ENCODE results near the gene SLC9A8. TPM values are rescaled to one million over a fixed set of nuclear protein-coding genes. Genes with fewer than 3 reads are reported as not detected.
"Not testable (repeated sequence)": the region's sequence is repeated elsewhere in the genome, so short reads cannot be mapped to it uniquely, and the experiment has no call there.

SLC9A8 gene
- total and polyA plus RNA-seq, 4 donors, result 7.8 to 21.1 (median 14.4) TPM

DNA sequence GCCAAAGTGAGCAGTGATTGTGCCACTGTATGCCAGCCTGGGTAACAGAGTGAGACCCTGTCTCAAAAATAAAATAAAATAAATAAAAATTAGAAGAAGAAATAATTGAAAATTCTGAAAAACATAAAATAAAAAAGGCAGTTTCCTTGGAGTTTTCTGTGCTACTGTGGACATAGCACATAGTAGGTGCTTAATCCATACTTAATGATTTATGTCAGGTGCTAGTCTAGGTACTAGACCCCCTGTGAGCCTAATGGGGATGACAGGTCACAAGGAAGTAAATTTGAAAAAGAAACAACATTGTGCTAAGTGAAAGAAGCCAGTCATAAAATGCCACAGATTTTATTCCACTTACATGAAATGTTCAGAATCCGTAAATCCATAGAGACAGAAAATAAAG lies 9.2 kb upstream of the SLC9A8 start:
- Histone ChIP-seq H3K4me1 (ENCODE audit: control insufficient read depth in 5 of 5, insufficient read depth in 5 of 5, low read length in 5 of 5) (no peaks in the 10 kb centered on the region), H3K9me3 (ENCODE audit: control insufficient read depth in 4 of 4, insufficient read depth in 3 of 4, low read length in 3 of 4) (peaks cover 0 to 2% (median 0%) of the 10 kb centered on the region in 4 donors), H3K27ac (ENCODE audit: low read depth in 1 of 2, low read length in 1 of 2) (no peak overlapping the region), H3K27me3 (ENCODE audit: control insufficient read depth in 3 of 3, insufficient read depth in 3 of 3, low read length in 2 of 3) (no peaks in the 10 kb centered on the region), H3K9ac (ENCODE audit: insufficient read depth in 1 of 2, low read length in 2 of 2) (no peak overlapping the region), H3K36me3 (ENCODE audit: control insufficient read depth in 4 of 4, insufficient read depth in 4 of 4, low read length in 4 of 4) (no peaks in the 10 kb centered on the region), H3K4me3 (no peak overlapping the region)
- ATAC-seq (ENCODE audit: insufficient read depth, low FRiP score), result no peak
- WGBS, 2 donors, result 84 to 94% methylated on average over 1 of the region's 1 CpG
- no peak for DNase-seq
- TF ChIP-seq, protein P1, sequence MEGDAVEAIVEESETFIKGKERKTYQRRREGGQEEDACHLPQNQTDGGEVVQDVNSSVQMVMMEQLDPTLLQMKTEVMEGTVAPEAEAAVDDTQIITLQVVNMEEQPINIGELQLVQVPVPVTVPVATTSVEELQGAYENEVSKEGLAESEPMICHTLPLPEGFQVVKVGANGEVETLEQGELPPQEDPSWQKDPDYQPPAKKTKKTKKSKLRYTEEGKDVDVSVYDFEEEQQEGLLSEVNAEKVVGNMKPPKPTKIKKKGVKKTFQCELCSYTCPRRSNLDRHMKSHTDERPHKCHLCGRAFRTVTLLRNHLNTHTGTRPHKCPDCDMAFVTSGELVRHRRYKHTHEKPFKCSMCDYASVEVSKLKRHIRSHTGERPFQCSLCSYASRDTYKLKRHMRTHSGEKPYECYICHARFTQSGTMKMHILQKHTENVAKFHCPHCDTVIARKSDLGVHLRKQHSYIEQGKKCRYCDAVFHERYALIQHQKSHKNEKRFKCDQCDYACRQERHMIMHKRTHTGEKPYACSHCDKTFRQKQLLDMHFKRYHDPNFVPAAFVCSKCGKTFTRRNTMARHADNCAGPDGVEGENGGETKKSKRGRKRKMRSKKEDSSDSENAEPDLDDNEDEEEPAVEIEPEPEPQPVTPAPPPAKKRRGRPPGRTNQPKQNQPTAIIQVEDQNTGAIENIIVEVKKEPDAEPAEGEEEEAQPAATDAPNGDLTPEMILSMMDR (IDR thresholded peaks at IDR 0.05; ENCODE audit: control extremely low read depth, extremely low read depth), result no peak

DNA sequence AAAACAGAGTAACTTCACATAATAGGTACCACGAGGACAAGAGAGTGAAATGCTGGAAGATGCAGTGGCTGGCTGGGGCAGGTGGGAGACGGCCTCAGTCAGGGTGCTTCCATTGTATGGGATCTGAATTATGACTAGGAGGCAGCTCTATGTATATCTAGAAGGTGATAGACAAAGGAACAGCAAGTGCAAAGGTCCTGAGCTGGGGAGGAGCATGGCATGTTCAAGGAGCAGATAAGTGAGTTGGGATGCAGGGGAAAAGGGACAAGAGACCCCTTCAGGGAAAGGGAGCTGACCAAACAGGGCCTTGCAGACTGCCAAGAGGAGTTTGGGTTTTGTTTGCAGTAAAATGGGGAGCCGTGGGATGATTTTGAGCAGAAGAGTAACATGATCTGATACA lies 8.3 kb upstream of the SLC9A8 start:
- Histone ChIP-seq H3K9me3 (ENCODE audit: control insufficient read depth in 4 of 4, insufficient read depth in 3 of 4, low read length in 3 of 4) (peaks cover 0 to 2% (median 0%) of the 10 kb centered on the region in 4 donors), H3K4me1 (ENCODE audit: control insufficient read depth in 5 of 5, insufficient read depth in 5 of 5, low read length in 5 of 5) (no peaks in the 10 kb centered on the region), H3K9ac (ENCODE audit: insufficient read depth in 1 of 2, low read length in 2 of 2) (no peak overlapping the region), H3K27me3 (ENCODE audit: control insufficient read depth in 3 of 3, insufficient read depth in 3 of 3, low read length in 2 of 3) (no peaks in the 10 kb centered on the region), H3K36me3 (ENCODE audit: control insufficient read depth in 4 of 4, insufficient read depth in 4 of 4, low read length in 4 of 4) (no peaks in the 10 kb centered on the region), H3K4me3 (no peak overlapping the region), H3K27ac (ENCODE audit: low read depth in 1 of 2, low read length in 1 of 2) (no peak overlapping the region)
- TF ChIP-seq, protein P1 (IDR thresholded peaks at IDR 0.05; ENCODE audit: control extremely low read depth, extremely low read depth), result no peak
- no peak for DNase-seq
- ATAC-seq (ENCODE audit: insufficient read depth, low FRiP score), result no peak
- 84 to 91% methylated on average over 3 of the region's 3 CpGs for WGBS, 2 donors

DNA sequence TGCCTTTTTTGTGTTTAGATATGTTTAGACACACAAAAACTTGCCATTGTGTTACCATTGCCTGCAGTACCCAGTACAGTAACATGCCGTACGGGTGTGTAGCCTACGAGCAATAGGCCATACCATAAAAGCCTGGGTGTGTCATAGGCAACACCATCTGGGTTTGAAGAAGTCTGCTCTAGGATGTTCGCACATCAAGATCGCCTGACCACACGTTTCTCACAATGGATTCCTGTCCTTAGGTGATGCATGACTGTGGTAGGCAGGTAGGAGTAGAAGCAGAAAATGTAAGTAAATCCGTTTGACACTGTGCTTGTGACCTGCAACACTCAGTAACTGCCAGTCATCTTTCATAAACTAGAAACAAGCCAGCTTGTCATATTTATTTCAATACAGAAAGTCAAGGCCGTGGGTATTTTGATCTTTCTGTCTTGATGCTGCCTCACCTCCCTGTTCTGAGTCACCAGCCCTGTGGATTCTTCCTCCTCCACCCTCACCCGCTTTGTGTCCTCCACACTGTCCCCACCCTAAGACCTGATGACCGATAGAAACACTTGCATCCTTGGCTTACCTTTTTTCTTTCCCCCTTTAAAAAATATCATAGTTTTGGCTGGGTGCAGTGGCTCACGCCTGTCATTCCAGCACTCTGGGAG lies 7.3 kb upstream of the SLC9A8 start:
- not testable (repeated sequence) for H3K27me3 ChIP-seq (ENCODE audit: control insufficient read depth in 3 of 3, insufficient read depth in 3 of 3, low read length in 2 of 3); H3K4me1 ChIP-seq (ENCODE audit: control insufficient read depth in 5 of 5, insufficient read depth in 5 of 5, low read length in 5 of 5); ATAC-seq (ENCODE audit: insufficient read depth, low FRiP score)

DNA sequence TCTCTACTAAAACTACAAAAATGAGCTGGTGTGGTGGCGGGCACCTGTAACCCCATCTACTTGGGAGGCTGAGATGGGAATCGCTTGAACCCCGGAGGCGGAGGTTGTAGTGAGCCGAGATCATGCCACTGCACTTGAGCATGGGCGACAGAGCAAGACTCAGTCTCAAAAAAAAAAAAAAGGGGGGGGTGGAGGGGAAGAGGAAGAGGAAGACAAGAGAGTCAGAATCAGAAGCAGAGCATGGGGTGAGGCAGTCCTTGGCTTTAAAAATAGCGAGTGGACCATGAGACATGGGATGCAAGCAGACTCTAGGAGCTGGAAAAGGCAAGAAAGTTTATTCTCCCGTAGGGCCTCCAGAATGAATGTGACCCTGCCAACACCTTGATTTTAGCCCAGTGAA lies 3.9 kb upstream of the SLC9A8 start:
- WGBS, 2 donors, result 87 to 88% methylated on average over 8 of the region's 8 CpGs
- TF ChIP-seq, protein P1 (IDR thresholded peaks at IDR 0.05; ENCODE audit: control extremely low read depth, extremely low read depth), result no peak

More for the DNA sequence above, 7.3 kb upstream of the SLC9A8 start:
- H3K9ac ChIP-seq (ENCODE audit: insufficient read depth in 1 of 2, low read length in 2 of 2); H3K36me3 ChIP-seq (ENCODE audit: control insufficient read depth in 4 of 4, insufficient read depth in 4 of 4, low read length in 4 of 4); H3K4me3 ChIP-seq; H3K9me3 ChIP-seq (ENCODE audit: control insufficient read depth in 4 of 4, insufficient read depth in 3 of 4, low read length in 3 of 4); H3K27ac ChIP-seq (ENCODE audit: low read depth in 1 of 2, low read length in 1 of 2); DNase-seq: not testable (repeated sequence)
- 87 to 89% methylated on average over 9 to 10 of the region's 11 CpGs for WGBS, 2 donors

More for the DNA sequence above, 3.9 kb upstream of the SLC9A8 start:
- Histone ChIP-seq H3K4me3 (no peak overlapping the region), H3K9ac (ENCODE audit: insufficient read depth in 1 of 2, low read length in 2 of 2) (no peak overlapping the region), H3K27ac (ENCODE audit: low read depth in 1 of 2, low read length in 1 of 2) (no peak overlapping the region), H3K9me3 (ENCODE audit: control insufficient read depth in 4 of 4, insufficient read depth in 3 of 4, low read length in 3 of 4) (peaks cover 0 to 2% (median 0%) of the 10 kb centered on the region in 4 donors), H3K4me1 (ENCODE audit: control insufficient read depth in 5 of 5, insufficient read depth in 5 of 5, low read length in 5 of 5) (peaks cover 0 to 11% (median 4%) of the 10 kb centered on the region in 5 donors), H3K27me3 (ENCODE audit: control insufficient read depth in 3 of 3, insufficient read depth in 3 of 3, low read length in 2 of 3) (no peaks in the 10 kb centered on the region), H3K36me3 (ENCODE audit: control insufficient read depth in 4 of 4, insufficient read depth in 4 of 4, low read length in 4 of 4) (no peaks in the 10 kb centered on the region)
- ATAC-seq (ENCODE audit: insufficient read depth, low FRiP score) (no peak), DNase-seq (no peak)
